ENCODE data around the gene PTMS.
A peak's percentile ranks its signal among the peaks of the same experiment; 100 is the strongest.

Gene PTMS

DNA sequence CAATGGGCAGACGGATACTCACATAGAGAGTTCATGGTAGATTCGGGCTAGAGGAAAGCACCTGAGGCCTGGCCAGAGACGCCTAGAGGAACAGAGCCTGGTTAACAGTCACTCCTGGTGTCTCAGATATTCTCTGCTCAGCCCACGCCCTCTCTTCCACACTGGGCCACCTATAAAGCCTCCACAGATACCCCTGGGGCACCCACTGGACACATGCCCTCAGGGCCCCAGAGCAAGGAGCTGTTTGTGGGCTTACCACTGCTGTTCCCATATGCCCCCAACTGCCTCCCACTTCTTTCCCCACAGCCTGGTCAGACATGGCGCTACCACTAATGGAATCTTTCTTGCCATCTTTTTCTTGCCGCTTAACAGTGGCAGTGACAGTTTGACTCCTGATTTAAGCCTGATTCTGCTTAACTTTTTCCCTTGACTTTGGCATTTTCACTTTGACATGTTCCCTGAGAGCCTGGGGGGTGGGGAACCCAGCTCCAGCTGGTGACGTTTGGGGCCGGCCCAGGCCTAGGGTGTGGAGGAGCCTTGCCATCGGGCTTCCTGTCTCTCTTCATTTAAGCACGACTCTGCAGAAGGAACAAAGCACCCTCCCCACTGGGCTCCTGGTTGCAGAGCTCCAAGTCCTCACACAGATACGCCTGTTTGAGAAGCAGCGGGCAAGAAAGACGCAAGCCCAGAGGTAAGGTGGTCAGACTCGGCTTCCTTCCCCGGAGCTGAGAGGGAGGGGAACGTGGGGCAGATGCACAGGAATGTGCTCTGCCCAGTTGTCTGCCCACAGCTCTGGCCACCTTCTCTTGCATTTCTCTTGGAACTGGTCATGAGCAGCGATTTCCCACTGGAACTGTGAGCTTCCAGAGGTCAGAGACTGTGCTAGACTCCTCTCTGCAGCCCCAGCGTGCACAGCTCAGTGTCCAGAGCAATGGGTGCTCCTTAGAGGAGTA lies 23.1 kb downstream of the PTMS start, which contains the start of gene CD4:
TSS of gene CD4 (plus strand) at position 557 of the 953 bp plus-strand sequence. CDS start 10,611 bp downstream, outside the sequence.
- peak; percentile 66 to 83 (median 79) for DNase-seq (ENCODE audit: low read depth in 3 of 3)

DNA sequence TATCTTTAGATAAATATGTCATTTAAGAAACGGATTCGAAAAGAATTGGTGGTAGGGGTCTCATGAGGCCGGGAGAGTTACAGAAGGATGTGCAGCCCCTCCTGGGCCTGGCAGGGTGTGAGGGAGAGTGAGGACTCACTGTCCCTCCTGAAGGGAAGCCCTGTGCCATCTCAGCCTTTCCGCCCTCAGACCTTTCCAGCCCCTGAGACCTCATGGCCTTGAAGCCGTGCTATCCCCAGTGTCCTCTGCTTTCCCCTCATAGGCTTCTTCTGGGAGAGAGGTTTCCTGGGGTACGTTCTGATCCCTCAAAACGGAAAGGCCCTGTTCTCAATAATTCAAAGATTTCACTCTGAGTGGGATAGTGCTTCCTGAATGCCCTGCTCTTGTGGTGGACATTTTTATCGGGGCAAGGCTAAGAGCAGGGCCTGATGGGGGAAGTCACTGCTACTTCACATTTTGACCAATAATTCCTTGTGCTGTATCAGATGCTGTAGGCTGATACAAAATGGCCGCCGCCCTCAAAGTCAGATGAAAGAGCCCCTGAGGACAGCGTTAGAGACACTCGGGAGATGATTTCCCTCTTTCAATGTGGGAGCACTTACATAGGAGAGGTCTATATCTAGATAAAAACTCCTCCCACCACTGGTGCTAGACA lies 24.5 kb downstream of the PTMS start:
- no peak for DNase-seq (ENCODE audit: low read depth in 3 of 3)

DNA sequence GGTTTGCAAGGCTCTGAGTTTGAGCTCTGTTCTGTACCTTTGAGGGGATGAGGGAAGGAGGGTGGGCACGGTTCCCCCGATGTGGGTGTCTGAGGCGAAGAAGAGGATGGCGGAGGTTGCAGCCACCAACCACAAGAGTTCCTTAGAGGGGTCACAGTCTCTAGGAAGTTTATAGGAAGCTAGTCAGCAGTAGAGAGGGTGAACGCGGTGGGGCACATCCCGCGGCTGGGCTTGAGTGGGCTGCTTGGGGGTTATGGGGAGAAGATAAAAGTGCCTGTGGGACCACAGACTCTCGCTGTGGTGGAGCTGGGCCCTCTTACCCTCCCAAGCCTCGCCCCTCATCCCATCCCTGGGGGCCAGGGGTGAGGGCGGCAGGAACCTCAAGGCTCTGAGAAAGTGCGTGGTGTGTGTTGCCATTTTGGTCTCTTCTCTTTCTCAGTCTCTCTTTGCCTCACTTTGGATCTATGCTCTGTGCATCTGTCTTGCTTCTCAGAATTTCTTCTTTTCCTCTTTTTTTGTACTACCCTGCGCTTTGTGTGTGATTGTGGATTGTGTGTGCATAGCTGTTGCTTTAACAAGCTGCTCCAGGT lies 25.9 kb downstream of the PTMS start:
- DNase-seq (ENCODE audit: low read depth in 3 of 3): no peak

DNA sequence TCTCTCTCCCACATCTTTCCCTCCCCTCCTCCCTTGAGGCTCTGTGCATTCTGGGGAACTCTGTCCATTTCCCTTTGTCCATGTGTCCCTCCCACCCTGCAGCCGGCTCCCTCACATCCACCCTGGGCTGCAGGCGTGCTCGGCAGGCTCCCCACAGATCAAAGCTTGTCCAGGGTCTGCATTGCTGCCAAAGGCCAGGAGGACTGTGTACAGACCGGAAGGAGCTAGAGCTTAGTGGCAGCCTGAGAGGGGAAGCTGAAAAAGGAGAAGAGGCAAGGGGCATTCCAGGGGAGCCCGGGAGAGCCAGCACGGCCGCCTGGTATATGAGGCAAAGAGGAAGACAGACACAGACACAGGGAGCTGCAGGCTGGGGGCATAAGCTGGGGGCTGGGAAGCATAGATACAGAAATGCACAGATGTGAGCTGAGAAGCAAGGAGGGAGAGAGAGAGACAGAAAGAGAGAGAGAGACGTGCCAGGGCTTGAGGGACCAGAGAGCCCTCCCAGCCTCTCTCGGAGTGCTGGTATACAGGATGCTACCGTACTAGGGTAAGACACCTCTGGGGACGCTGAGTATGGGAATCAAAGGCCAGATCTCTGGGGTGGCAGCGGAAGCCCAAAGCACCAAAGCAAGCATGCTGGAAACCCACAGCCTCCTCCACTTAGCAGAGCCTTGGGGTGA lies 26.5 kb downstream of the PTMS start:
- no peak for DNase-seq (ENCODE audit: low read depth in 3 of 3)

DNA sequence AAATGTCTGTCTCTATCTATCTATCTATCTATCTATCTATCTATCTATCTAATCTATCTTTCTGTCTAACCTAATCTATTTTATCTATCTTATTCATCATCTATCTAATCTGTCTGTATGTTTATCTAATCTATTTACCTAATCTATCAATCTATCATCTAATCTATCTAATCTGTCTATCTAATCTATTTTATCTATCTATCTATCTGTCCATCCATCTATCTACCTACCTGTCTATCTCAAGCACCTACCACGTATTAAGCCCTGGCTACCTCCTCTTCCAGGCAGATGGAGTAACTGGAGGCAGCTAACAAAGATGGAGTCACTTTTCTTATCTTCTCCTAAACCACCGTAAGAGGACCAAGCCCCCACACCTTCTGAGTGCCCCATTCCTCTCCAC lies 28.9 kb downstream of the PTMS start:
- no peak for DNase-seq (ENCODE audit: low read depth in 3 of 3)

DNA sequence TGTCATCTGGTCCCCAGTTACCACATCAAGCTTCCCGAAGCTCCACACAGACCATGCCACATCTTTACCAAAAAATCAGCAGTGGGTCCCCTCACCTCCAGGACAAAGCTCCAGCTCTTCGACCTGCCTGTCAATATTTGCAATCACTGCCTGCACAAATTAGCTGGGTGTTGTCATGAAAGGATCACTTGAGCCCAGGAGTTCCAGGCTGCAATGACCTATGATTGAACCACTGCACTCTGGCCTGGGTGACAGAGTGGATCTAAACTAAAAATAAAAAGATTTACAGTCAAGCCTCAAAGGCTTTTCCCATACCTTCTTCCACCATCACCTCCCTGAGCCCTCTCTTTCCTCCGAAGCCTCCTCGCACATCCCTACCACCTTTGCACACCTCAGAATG lies 30.4 kb downstream of the PTMS start:
- no peak for DNase-seq (ENCODE audit: low read depth in 3 of 3)

DNA sequence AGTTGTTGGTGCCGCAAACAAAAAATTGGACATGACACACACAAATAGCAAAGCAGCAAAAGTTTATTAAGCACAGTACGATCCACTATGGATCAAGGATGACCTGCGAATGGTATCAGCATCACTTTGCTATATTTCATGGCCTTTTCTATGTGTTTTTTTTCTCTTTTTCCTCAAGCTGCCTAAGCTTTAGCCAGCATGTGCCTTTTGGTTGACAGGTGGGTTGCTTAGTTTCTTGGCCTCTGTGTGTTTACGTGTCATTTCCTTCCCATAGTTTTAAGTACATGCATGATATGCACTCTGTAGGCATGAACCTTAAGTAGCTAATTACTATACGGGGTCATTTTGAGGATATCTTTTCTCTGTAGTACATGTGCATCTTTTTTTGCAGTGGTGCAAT lies 33.0 kb downstream of the PTMS start:
- DNase-seq (ENCODE audit: low read depth in 3 of 3): no peak

DNA sequence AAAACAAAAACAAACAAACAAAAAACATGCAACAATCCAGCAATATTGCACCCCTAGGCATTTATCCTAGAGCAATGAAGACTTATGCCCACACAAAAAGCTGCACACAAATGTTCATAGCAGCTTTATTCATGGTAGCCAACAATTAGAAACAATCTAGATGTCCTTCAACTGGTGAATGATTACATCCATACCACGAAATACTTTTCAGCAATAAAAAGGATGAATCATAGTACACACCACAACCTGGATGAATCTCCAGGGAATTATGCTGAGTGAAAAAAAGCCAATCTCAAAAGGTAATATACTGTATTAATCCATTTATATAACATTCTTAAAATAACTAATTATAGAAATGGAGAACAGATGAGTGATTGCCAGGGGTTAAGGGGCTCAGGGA lies 41.0 kb downstream of the PTMS start:
- no peak for DNase-seq (ENCODE audit: low read depth in 3 of 3)

DNA sequence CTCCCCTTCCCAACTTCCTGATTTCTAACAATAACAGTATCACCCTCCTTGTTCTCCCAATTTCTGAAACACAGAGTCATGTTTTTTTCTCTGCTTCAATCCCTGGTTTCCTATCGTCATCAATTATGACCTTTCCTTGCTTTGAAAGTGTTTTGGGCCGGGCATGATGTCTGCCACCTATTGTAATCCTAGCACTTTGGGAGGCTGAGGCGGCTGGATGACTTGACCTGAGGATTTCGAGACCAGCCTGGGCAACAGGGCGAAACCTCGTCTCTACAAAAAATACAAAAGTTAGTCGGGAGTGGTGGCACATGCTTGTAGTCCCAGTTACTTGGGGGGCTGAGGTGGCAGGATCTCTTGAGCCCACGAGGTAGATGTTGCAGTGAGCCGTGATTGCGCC lies 42.9 kb downstream of the PTMS start:
- DNase-seq (ENCODE audit: low read depth in 3 of 3): no peak

DNA sequence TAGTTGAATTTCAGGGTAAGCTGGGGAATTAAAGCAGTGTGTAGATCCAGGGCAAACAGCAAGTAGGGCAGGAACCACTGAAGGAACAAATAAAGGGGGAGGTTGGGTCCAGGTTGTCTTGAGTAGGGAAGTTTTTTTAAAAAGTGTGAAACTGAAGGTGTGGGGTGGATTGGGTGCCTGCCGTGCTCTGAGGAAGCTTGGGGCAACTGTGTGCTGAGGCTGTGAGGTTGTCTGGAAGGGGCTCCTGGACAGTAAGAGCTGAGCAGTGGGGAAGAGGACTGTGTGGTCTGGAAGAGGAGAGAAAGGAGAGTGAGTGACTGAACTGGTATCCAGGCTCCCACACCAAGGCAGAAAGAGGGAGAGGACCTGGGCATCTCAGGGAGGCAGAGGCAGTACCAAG lies 44.6 kb downstream of the PTMS start:
- DNase-seq (ENCODE audit: low read depth in 3 of 3): no peak

DNA sequence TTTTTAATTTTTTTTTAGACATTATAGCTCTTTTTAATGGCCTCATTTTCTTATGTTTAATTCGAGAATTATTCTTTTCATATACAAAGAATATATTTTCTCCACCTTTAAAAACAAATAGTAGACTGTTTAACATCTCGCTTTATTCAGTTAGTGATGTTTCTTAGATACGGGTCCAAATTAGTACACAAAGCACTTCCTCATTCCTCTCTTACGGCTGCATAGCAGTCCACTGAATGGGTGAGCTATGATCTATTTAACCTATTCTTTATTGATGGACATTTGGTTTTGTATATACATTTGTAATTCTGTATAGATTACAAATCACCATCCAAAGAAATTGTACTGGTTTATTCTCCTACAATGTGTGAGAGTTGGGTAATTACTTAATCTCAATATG lies 47.2 kb downstream of the PTMS start:
- no peak for DNase-seq (ENCODE audit: low read depth in 3 of 3)

DNA sequence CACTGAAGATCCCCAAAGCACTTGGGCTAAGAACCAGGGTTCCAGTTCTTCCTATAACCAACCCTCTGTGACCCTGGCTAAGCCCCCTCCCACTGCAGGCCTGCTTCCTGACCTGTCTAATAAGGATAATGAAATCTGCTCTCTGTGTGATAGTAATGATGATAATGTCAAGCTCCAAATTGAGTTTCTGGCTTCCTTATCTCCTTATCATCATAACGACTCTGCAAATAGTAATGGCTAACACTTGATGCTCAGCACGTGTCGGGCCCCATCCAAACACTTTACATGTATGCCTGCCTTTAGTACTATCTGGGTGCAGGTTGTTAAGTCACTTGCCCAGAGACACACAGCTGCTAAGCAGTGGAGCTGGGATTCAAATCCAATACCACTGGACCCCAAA lies 50.4 kb downstream of the PTMS start:
- DNase-seq (ENCODE audit: low read depth in 3 of 3): no peak

DNA sequence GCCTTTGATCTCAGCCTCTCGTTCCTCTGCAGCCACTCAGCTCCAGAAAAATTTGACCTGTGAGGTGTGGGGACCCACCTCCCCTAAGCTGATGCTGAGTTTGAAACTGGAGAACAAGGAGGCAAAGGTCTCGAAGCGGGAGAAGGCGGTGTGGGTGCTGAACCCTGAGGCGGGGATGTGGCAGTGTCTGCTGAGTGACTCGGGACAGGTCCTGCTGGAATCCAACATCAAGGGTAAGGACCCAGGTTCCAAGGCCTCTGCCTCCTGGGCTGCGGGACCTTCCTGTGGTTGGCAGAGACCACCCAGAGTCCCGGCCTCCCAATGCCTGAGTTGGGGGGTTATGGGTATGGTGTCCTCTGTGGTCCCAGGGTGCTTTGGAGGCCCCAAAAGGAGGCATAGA lies 50.9 kb downstream of the PTMS start:
- no peak for DNase-seq (ENCODE audit: low read depth in 3 of 3)

DNA sequence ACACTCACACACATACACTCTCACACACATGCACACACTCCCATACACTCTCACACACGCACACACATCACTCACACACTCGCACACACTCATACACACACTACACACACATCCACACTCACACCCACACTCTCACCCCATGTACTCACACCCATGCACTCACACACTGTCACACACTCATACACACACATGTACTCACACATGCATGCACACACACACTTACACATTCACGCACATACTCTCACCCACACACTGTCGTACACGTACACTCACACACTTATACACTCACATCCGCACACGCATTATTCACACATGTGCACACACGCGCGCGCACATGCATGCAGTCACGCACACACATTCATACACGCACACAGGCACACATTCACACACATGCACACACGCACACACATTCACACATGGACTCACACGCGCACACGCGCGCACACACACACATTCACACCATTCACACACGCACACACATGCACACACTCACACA lies 51.5 kb downstream of the PTMS start:
- DNase-seq (ENCODE audit: low read depth in 3 of 3): no peak

DNA sequence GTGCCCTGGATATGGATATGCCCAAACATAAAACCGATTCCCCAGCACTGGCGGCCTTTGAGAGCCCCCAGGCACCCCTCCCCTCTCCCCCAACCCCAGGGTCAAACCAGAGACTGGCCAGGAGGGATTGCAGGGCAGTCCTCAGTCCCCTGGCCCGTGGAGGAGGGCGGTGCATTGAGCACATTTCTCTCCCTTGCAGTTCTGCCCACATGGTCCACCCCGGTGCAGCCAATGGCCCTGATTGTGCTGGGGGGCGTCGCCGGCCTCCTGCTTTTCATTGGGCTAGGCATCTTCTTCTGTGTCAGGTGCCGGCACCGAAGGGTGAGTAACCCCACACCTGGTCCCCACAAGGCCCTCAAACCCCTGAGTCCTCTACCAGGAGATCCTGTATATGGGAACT lies 52.1 kb downstream of the PTMS start:
- DNase-seq (ENCODE audit: low read depth in 3 of 3): no peak

DNA sequence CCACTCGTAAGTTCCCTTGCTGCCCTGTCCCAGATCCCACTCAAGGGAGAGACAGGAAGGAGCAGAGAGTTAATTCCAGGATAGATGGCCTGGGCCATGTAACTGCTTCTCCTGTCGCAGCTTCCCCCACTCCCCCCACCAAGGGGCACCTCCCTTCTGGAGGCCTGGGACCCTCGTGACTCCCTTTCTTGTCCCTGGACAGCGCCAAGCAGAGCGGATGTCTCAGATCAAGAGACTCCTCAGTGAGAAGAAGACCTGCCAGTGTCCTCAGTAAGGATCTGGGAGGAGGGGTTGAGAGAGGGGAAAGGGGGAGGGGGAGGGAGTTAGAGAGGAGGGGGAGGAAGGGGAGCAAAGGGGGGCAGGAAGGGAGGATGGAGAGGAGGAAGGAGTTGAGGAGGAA lies 52.5 kb downstream of the PTMS start:
- DNase-seq (ENCODE audit: low read depth in 3 of 3): no peak

DNA sequence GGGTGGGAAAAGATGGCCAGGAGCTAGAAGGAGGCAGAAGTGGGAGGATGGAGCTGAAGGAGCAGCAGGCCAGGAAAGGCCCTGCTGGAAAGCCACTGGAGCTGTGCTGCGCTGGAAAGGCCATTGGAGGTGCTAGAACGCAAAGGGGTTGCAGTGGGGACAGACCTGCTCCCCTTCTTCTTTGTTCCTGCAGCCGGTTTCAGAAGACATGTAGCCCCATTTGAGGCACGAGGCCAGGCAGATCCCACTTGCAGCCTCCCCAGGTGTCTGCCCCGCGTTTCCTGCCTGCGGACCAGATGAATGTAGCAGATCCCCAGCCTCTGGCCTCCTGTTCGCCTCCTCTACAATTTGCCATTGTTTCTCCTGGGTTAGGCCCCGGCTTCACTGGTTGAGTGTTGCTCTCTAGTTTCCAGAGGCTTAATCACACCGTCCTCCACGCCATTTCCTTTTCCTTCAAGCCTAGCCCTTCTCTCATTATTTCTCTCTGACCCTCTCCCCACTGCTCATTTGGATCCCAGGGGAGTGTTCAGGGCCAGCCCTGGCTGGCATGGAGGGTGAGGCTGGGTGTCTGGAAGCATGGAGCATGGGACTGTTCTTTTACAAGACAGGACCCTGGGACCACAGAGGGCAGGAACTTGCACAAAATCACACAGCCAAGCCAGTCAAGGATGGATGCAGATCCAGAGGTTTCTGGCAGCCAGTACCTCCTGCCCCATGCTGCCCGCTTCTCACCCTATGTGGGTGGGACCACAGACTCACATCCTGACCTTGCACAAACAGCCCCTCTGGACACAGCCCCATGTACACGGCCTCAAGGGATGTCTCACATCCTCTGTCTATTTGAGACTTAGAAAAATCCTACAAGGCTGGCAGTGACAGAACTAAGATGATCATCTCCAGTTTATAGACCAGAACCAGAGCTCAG lies 53.2 kb downstream of the PTMS start:
- DNase-seq (ENCODE audit: low read depth in 3 of 3): no peak

DNA sequence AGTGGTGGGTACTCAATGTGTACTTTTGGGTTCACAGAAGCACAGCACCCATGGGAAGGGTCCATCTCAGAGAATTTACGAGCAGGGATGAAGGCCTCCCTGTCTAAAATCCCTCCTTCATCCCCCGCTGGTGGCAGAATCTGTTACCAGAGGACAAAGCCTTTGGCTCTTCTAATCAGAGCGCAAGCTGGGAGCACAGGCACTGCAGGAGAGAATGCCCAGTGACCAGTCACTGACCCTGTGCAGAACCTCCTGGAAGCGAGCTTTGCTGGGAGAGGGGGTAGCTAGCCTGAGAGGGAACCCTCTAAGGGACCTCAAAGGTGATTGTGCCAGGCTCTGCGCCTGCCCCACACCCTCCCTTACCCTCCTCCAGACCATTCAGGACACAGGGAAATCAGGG lies 54.0 kb downstream of the PTMS start:
- DNase-seq (ENCODE audit: low read depth in 3 of 3): no peak
